IMR-90 (cell line): ENCODE data around the gene PHF20.
"Not testable (repeated sequence)": the region's sequence is repeated elsewhere in the genome, so short reads cannot be mapped to it uniquely, and the experiment has no call there.

Experiments used
- CEBPB ChIP-seq: IDR thresholded peaks from 2 replicates; pipeline ENCODE4 v1.6.1; 2012; ENCODE audit warnings: low read depth, low read length, improper control_type of control experiment
- ELK1 ChIP-seq: fragments of 150-350 bp; IDR thresholded peaks from 2 replicates; pipeline ENCODE4 v1.6.1; 2016; ENCODE audit warnings: low read depth, mild to moderate bottlenecking, low read length, moderate library complexity, borderline replicate concordance
- FOS ChIP-seq: fragments of 150-350 bp; IDR thresholded peaks from 2 replicates; pipeline ENCODE4 v1.6.1; 2016; ENCODE audit warnings: low read depth, low read length
- MAFK ChIP-seq: IDR thresholded peaks from 2 replicates; pipeline ENCODE4 v1.6.1; 2012; ENCODE audit warnings: low read depth, low read length, improper control_type of control experiment
- POLR2A ChIP-seq: IDR thresholded peaks from 2 replicates; pipeline ENCODE4 v1.6.1; 2012; ENCODE audit warnings: mild to moderate bottlenecking, low read depth, low read length
- RAD21 ChIP-seq: IDR thresholded peaks from 2 replicates; pipeline ENCODE4 v1.6.1; 2012; ENCODE audit warnings: low read length, improper control_type of control experiment
- RFX5 ChIP-seq: IDR thresholded peaks from 2 replicates; pipeline ENCODE4 v1.8.0; 2012; ENCODE audit warnings: low read depth, mild to moderate bottlenecking, low read length, moderate library complexity
- TF ChIP-seq, protein P1 (sequence below): conservative IDR thresholded peaks from 2 replicates; pipeline ENCODE4 v1.5.1; 2012; ENCODE audit warnings: mild to moderate bottlenecking, low read depth, low read length, improper control_type of control experiment
- TF ChIP-seq, protein P2 (sequence below): fragments of 150-350 bp; IDR thresholded peaks from 2 replicates; pipeline ENCODE4 v1.6.1; 2017; ENCODE audit warnings: mild to moderate bottlenecking, antibody characterized with exemption, low read length, low read depth

- TF ChIP-seq, protein P1, sequence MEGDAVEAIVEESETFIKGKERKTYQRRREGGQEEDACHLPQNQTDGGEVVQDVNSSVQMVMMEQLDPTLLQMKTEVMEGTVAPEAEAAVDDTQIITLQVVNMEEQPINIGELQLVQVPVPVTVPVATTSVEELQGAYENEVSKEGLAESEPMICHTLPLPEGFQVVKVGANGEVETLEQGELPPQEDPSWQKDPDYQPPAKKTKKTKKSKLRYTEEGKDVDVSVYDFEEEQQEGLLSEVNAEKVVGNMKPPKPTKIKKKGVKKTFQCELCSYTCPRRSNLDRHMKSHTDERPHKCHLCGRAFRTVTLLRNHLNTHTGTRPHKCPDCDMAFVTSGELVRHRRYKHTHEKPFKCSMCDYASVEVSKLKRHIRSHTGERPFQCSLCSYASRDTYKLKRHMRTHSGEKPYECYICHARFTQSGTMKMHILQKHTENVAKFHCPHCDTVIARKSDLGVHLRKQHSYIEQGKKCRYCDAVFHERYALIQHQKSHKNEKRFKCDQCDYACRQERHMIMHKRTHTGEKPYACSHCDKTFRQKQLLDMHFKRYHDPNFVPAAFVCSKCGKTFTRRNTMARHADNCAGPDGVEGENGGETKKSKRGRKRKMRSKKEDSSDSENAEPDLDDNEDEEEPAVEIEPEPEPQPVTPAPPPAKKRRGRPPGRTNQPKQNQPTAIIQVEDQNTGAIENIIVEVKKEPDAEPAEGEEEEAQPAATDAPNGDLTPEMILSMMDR = not testable (repeated sequence)
- not testable (repeated sequence) for TF ChIP-seq RFX5, RAD21, POLR2A, CEBPB, MAFK, ELK1, FOS
- TF ChIP-seq, protein P2, sequence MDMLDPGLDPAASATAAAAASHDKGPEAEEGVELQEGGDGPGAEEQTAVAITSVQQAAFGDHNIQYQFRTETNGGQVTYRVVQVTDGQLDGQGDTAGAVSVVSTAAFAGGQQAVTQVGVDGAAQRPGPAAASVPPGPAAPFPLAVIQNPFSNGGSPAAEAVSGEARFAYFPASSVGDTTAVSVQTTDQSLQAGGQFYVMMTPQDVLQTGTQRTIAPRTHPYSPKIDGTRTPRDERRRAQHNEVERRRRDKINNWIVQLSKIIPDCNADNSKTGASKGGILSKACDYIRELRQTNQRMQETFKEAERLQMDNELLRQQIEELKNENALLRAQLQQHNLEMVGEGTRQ = not testable (repeated sequence)
Measured at GRCh38 chr20:35952080-35952479, 180.3 kb downstream of the PHF20 start.
